ENCODE measurements around the gene BARX1.
"Not testable (repeated sequence)": the region's sequence is repeated elsewhere in the genome, so short reads cannot be mapped to it uniquely, and the experiment has no call there.

Gene BARX1

DNA sequence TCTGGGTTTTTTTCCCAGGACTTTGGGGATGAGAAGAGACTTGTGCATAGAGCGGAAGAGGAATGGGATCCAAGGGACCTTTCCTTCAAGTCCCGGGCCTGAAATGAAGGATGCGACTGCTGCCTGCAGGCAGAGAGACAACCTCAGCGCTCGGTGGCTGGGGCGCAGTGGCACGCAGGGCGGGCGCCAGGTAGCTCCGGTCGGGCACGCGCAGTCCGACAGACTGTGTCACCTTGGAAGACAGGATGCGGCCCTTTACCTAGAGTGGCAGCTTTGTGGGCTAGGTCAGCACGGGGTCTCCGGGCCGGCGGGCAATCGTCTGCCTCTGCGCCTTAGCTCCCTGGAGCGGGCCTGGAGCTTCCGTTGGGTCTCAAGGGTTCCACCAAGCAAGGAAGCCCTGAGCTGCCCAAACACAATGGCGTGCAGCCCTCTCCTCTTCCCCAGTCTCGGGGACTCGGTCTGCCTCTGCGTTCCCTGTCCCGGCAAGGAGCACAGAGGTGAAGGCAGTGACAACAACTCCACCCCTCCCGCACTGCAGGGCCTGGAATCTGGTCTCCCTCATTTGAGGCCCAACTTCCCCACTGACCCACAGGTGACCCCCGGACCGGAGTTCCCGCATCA is 6.0 kb downstream of the BARX1 start:
- no peaks in the 10 kb centered on the region for H3K36me3 ChIP-seq (ENCODE audit: control insufficient read depth in 1 of 2, insufficient read depth in 2 of 2, low read length in 2 of 2)
- no peak overlapping the region for H3K27ac ChIP-seq (ENCODE audit: low read length)
- no peak overlapping the region for H3K4me3 ChIP-seq (ENCODE audit: low read depth in 1 of 2, low read length in 2 of 2)
- H3K4me1 ChIP-seq (ENCODE audit: control insufficient read depth in 1 of 2, insufficient read depth in 2 of 2, low read length in 2 of 2): peaks cover 0 to 61% of the 10 kb centered on the region in 2 donors
- peaks cover 96% of the 10 kb centered on the region for H3K27me3 ChIP-seq (ENCODE audit: low read depth, low read length)
- peaks cover 0 to 3% of the 10 kb centered on the region in 2 donors for H3K9me3 ChIP-seq (ENCODE audit: control insufficient read depth in 1 of 2, low read length in 2 of 2)

DNA sequence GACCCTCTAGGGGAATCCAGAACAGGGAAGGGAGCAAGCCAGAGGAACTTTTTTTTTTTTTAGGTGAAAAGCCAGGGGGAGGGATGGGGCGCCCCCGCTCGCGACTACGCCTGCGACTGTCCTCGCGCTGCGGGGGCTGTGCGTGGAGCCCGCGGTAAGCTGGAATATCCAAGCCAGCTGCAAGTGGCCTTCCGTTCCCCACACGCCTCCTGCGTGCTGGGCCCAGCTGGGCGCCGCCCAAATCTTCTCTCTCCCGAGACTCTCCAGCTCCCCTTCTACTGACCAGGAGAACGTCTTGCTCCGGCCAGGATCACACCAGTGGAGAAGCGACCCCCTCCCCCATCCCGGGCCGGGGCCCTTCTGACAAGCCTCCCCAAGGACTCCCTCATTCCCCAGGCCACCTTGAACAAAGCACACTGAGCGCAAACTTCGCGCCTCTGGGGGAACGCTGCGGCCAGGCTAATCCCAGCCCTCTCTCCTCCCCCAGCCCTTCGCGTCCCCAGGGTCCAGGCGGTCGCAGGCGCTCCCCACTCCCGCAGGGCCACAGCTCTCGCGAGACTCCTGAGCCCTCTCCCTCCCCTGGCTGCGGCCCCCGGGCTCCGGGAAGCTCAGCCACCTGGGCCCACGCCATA is 6.6 kb downstream of the BARX1 start:
- Histone ChIP-seq H3K4me3 (ENCODE audit: low read depth in 1 of 2, low read length in 2 of 2) (no peak overlapping the region), H3K36me3 (ENCODE audit: control insufficient read depth in 1 of 2, insufficient read depth in 2 of 2, low read length in 2 of 2) (no peaks in the 10 kb centered on the region), H3K9me3 (ENCODE audit: control insufficient read depth in 1 of 2, low read length in 2 of 2) (peaks cover 0 to 3% of the 10 kb centered on the region in 2 donors), H3K27ac (ENCODE audit: low read length) (no peak overlapping the region), H3K4me1 (ENCODE audit: control insufficient read depth in 1 of 2, insufficient read depth in 2 of 2, low read length in 2 of 2) (peaks cover 0 to 54% of the 10 kb centered on the region in 2 donors), H3K27me3 (ENCODE audit: low read depth, low read length) (peaks cover 96% of the 10 kb centered on the region)

DNA sequence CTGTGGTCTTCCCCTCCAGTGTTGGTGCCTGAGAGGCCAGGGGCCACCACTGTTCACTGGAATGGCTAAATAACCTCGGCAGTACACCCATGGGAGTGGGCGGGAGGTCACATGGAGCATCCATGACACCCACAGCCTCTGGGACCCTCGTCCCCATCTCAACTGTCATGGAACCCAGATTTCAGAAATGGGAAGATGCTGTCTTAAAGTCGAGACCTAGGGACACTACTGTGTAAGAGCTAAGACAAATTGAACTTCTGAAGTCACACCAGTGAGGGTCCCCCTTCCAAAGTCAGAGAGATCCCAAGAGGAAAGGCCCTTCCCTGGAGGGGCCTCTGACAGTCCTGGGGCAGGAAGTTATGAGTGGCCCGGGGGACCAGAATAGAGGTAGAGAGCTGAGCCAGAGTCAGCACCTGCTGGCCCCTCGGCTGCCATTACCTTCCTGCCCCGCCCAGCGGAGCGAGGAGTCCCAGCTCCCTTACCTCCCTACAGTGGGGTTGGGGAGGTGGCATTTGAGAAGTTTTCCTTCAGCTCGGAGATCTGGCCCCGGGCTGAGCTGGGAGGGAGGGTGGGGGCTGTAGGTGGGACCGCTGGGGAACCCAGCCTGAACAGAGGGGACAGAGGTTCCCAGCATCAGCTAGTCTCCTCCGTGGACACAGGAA is 7.6 kb downstream of the BARX1 start:
- Histone ChIP-seq H3K36me3 (ENCODE audit: control insufficient read depth in 1 of 2, insufficient read depth in 2 of 2, low read length in 2 of 2) (no peaks in the 10 kb centered on the region), H3K27ac (ENCODE audit: low read length) (no peak overlapping the region), H3K4me3 (ENCODE audit: low read depth in 1 of 2, low read length in 2 of 2) (no peak overlapping the region), H3K9me3 (ENCODE audit: control insufficient read depth in 1 of 2, low read length in 2 of 2) (peaks cover 0 to 3% of the 10 kb centered on the region in 2 donors), H3K4me1 (ENCODE audit: control insufficient read depth in 1 of 2, insufficient read depth in 2 of 2, low read length in 2 of 2) (peaks cover 0 to 45% of the 10 kb centered on the region in 2 donors), H3K27me3 (ENCODE audit: low read depth, low read length) (peaks cover 96% of the 10 kb centered on the region)

DNA sequence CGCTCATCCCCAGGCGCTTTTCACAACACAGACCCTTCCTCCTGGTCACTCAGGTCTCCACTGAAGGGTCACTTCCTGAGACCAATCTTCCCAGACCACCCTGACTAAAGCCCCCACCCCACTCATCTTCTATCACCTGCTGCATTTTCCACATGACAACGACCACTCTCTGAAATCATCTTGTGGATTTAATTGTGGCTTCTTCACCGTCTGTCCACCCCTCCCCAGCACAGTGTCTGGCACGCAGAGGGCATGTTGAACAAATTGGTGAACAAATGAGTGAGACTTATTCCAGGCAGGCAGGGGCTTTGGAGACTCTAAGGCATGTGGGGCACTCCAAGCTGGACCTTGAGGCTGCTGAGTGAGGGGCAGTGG is 8.8 kb downstream of the BARX1 start:
- Histone ChIP-seq H3K4me3 (ENCODE audit: low read depth in 1 of 2, low read length in 2 of 2) (peak overlapping the region in 1 of 2 donors; percentile 56), H3K4me1 (ENCODE audit: control insufficient read depth in 1 of 2, insufficient read depth in 2 of 2, low read length in 2 of 2) (peaks cover 0 to 32% of the 10 kb centered on the region in 2 donors), H3K36me3 (ENCODE audit: control insufficient read depth in 1 of 2, insufficient read depth in 2 of 2, low read length in 2 of 2) (no peaks in the 10 kb centered on the region), H3K27ac (ENCODE audit: low read length) (no peak overlapping the region), H3K9me3 (ENCODE audit: control insufficient read depth in 1 of 2, low read length in 2 of 2) (peaks cover 0 to 3% of the 10 kb centered on the region in 2 donors), H3K27me3 (ENCODE audit: low read depth, low read length) (peaks cover 84% of the 10 kb centered on the region)

DNA sequence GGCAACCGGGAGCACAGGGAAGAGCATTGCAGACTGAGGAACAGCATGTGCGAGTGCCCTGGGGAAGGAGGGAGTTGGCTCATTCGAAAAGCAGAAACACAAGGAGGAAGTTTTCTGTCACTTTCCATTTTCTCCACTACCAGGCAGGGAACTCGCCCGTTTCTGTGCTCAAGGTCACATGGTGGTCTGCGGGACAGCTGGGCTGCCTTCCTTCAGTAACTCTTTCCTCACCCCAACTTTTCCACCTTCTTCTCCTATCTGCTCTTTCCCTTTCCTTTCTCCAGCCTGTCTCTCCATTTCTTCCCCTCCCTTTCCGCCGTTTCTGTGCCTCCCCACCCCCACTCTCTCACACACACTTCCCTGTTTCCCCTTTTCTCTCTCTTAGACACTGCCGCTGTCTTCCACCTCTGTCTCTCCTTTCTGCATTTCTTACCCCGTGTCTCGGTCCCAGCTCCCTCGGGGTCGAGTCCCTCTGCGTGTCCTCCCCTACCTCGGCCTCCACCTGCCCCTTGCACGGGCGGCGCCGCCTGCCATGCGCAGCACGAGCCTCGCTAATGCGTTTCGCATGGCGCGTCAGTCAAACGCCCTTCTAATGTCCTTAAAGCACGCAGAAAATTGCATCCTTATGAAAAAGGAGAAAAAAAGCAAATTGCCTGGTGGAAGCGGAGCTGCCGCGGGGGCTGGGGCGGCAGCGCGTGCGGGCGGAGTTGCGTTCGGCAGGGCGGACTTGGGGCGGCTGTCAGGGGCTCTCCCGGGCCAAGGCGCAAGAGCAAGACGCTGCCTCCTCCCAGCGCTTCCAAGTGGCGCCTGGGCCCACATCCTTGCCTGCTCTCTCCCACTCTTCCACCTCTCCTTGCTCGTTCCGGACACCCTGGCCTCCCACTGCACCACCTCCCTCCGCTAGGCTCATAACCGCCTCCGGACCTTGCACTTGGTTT is 9.5 kb downstream of the BARX1 start:
- Histone ChIP-seq H3K4me1 (ENCODE audit: control insufficient read depth in 1 of 2, insufficient read depth in 2 of 2, low read length in 2 of 2) (peaks cover 0 to 26% of the 10 kb centered on the region in 2 donors), H3K9me3 (ENCODE audit: control insufficient read depth in 1 of 2, low read length in 2 of 2) (peaks cover 0 to 3% of the 10 kb centered on the region in 2 donors), H3K4me3 (ENCODE audit: low read depth in 1 of 2, low read length in 2 of 2) (peak overlapping the region; percentile 48 to 56), H3K36me3 (ENCODE audit: control insufficient read depth in 1 of 2, insufficient read depth in 2 of 2, low read length in 2 of 2) (no peaks in the 10 kb centered on the region), H3K27ac (ENCODE audit: low read length) (no peak overlapping the region), H3K27me3 (ENCODE audit: low read depth, low read length) (peaks cover 77% of the 10 kb centered on the region)

DNA sequence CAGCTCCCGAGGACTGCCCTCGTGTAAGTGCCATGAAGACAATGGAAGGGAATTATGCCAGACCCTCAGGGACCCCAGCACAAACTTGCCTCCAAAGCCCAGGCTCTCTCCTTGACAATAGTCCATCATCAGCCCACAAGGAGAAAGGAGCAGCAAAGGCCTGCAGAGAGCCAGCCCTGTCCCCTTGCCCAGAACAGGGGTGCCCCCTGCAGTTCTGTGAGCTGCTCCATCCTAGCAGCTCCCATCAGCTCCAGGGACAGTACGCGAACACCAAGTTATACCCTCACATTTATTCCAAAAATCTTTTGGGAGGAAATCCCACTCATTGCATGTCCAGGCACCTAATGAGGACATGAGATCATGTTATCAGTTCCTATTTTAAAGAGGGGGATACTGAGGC is 11.1 kb downstream of the BARX1 start:
- Histone ChIP-seq H3K4me1 (ENCODE audit: control insufficient read depth in 1 of 2, insufficient read depth in 2 of 2, low read length in 2 of 2) (peaks cover 0 to 20% of the 10 kb centered on the region in 2 donors), H3K4me3 (ENCODE audit: low read depth in 1 of 2, low read length in 2 of 2) (no peak overlapping the region), H3K27me3 (ENCODE audit: low read depth, low read length) (peaks cover 63% of the 10 kb centered on the region), H3K36me3 (ENCODE audit: control insufficient read depth in 1 of 2, insufficient read depth in 2 of 2, low read length in 2 of 2) (no peaks in the 10 kb centered on the region), H3K9me3 (ENCODE audit: control insufficient read depth in 1 of 2, low read length in 2 of 2) (no peaks in the 10 kb centered on the region), H3K27ac (ENCODE audit: low read length) (no peak overlapping the region)

DNA sequence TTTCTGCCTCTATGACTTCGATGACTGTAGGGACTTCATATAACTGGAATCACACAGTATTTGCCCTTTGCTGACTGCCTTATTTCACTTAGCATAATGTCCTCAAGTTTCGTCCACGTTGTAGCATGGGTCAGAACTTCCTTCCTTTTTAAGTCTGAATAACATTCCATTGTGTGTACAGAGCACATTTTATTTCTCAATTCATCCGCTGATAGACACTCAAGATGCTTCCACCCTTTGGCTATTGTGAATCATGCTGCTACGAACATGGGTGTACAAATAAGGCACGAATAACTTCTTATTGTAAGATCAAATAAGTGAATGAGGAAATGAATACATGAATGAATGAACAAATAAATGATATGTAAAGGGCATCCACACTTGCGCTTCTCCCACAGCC is 13.0 kb downstream of the BARX1 start:
- Histone ChIP-seq H3K9me3 (ENCODE audit: control insufficient read depth in 1 of 2, low read length in 2 of 2) (no peaks in the 10 kb centered on the region), H3K27me3 (ENCODE audit: low read depth, low read length) (peaks cover 51% of the 10 kb centered on the region), H3K4me1 (ENCODE audit: control insufficient read depth in 1 of 2, insufficient read depth in 2 of 2, low read length in 2 of 2) (peaks cover 0 to 10% of the 10 kb centered on the region in 2 donors), H3K27ac (ENCODE audit: low read length) (no peak overlapping the region), H3K4me3 (ENCODE audit: low read depth in 1 of 2, low read length in 2 of 2) (no peak overlapping the region), H3K36me3 (ENCODE audit: control insufficient read depth in 1 of 2, insufficient read depth in 2 of 2, low read length in 2 of 2) (no peaks in the 10 kb centered on the region)

DNA sequence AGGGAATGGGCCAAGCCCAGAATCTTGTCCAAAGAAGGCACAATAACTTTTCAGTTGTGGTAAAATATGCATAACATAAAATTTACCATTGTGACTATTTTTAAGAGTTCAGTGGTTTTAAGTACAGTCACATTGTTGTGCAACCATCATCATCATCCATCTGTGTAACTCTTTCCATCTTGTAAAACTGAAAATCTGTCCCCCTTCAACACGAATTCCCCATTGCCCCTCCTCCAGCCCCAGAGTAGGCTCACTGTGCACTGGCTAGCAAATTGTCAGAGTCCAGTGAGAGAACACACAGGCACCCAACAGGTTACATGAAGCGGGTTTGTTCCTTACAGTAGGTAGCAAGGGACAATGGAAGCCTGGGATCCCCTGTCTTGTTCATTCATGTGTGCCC is 13.7 kb downstream of the BARX1 start:
- Histone ChIP-seq H3K9me3 (ENCODE audit: control insufficient read depth in 1 of 2, low read length in 2 of 2) (no peaks in the 10 kb centered on the region), H3K36me3 (ENCODE audit: control insufficient read depth in 1 of 2, insufficient read depth in 2 of 2, low read length in 2 of 2) (no peaks in the 10 kb centered on the region), H3K4me3 (ENCODE audit: low read depth in 1 of 2, low read length in 2 of 2) (no peak overlapping the region), H3K27ac (ENCODE audit: low read length) (no peak overlapping the region), H3K4me1 (ENCODE audit: control insufficient read depth in 1 of 2, insufficient read depth in 2 of 2, low read length in 2 of 2) (peaks cover 0 to 10% of the 10 kb centered on the region in 2 donors), H3K27me3 (ENCODE audit: low read depth, low read length) (peaks cover 45% of the 10 kb centered on the region)

DNA sequence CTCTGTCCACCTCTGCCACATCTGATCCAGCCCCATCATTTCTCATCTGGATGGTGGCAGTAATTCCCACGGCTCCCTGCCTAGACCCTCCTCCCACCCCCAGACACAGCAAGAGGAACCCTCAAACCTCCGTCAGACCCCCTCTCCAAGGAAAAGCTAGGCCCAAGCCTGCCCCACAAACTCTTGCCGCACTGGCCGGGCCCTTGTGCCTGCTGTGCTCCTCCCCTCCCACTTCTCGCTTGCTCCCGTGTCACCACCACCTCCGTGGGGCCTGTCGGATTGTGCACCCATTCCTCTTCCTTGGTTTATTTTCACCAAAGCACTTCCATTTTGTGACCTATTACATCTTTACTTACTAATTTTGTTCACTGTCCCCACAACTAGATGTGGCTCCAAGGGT is 14.2 kb downstream of the BARX1 start:
- Histone ChIP-seq H3K36me3 (ENCODE audit: control insufficient read depth in 1 of 2, insufficient read depth in 2 of 2, low read length in 2 of 2) (no peaks in the 10 kb centered on the region), H3K9me3 (ENCODE audit: control insufficient read depth in 1 of 2, low read length in 2 of 2) (no peaks in the 10 kb centered on the region), H3K27me3 (ENCODE audit: low read depth, low read length) (peaks cover 39% of the 10 kb centered on the region), H3K4me1 (ENCODE audit: control insufficient read depth in 1 of 2, insufficient read depth in 2 of 2, low read length in 2 of 2) (peaks cover 0 to 5% of the 10 kb centered on the region in 2 donors), H3K4me3 (ENCODE audit: low read depth in 1 of 2, low read length in 2 of 2) (no peak overlapping the region), H3K27ac (ENCODE audit: low read length) (no peak overlapping the region)

DNA sequence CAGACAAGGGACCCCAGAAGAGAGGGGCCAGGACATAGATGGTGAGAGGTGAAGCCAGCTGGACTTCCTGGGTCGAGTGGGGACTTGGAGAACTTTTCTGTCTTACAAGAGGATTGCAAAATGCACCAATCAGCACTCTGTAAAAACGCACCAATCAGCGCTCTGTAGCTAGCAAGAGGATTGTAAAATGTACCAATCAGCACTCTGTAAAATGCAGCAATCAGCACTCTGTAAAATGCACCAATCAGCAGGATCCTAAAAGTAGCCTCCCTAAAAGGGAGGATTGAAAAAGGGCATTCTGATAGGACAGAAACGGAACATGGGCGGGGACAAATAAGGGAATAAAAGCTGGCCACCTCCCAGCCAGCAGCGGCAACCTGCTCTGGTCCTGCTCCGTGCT is 15.6 kb downstream of the BARX1 start:
- H3K9me3 ChIP-seq (ENCODE audit: control insufficient read depth in 1 of 2, low read length in 2 of 2); H3K4me1 ChIP-seq (ENCODE audit: control insufficient read depth in 1 of 2, insufficient read depth in 2 of 2, low read length in 2 of 2); H3K36me3 ChIP-seq (ENCODE audit: control insufficient read depth in 1 of 2, insufficient read depth in 2 of 2, low read length in 2 of 2); H3K27ac ChIP-seq (ENCODE audit: low read length); H3K4me3 ChIP-seq (ENCODE audit: low read depth in 1 of 2, low read length in 2 of 2): not testable (repeated sequence)
- H3K27me3 ChIP-seq (ENCODE audit: low read depth, low read length): peaks cover 26% of the 10 kb centered on the region

DNA sequence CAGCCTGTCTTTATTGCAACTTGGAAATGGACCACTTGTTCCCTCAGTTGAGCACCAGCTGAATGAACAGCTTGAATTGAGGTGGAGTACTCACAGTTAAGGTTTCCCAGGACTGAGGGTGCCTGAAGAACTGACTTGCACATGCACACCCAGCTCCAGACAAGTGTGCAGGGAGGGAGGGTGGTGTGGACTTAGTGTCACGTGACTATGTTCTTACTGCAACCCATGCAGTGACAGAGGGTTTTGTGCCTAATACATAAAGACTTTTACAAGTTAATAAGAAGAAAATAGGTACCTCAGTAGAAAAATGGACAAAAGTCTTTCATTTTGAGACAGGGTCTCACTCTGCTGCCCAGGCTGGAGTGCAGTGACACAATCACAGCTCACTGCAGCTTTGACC is 18.0 kb downstream of the BARX1 start:
- Histone ChIP-seq H3K27me3 (ENCODE audit: low read depth, low read length) (peaks cover 11% of the 10 kb centered on the region), H3K36me3 (ENCODE audit: control insufficient read depth in 1 of 2, insufficient read depth in 2 of 2, low read length in 2 of 2) (no peaks in the 10 kb centered on the region), H3K4me3 (ENCODE audit: low read depth in 1 of 2, low read length in 2 of 2) (no peak overlapping the region), H3K9me3 (ENCODE audit: control insufficient read depth in 1 of 2, low read length in 2 of 2) (no peaks in the 10 kb centered on the region), H3K4me1 (ENCODE audit: control insufficient read depth in 1 of 2, insufficient read depth in 2 of 2, low read length in 2 of 2) (no peaks in the 10 kb centered on the region), H3K27ac (ENCODE audit: low read length) (no peak overlapping the region)

Data from muscle layer of duodenum (tissue), 2 donors.